CD14-positive monocyte (primary cell): ENCODE measurements around the gene ELAVL1. TPM values are rescaled to one million over a fixed set of nuclear protein-coding genes. Genes with fewer than 3 reads are reported as not detected.
A peak's percentile ranks its signal among the peaks of the same experiment; 100 is the strongest.

Experiments
- DNase-seq, 3 donors: peaks; one replicate each; pipeline ENCODE4 v3.0.0-alpha.2; 2011 to 2022
- H2AFZ ChIP-seq: 2 replicates; pipeline ENCODE4 v1.6.0; 2012; ENCODE audit warnings: mild to moderate bottlenecking, low read depth, low read length, inconsistent platforms; ENCODE audit not compliant: insufficient read depth, poor library complexity, severe bottlenecking
- H3K27ac ChIP-seq, 2 donors: 1 replicate in 1 of 2; 2 replicates in 1 of 2; pipeline ENCODE4 v1.5.1; 2012 to 2013; ENCODE audit warnings: low read length in 2 of 2, control low read depth in 1 of 2, inconsistent platforms in 1 of 2, low read depth in 1 of 2, mild to moderate bottlenecking in 1 of 2
- H3K27me3 ChIP-seq, 2 donors: one replicate each; pipeline versions ENCODE4 v1.6.0 to v1.6.1; 2011 to 2013; ENCODE audit warnings: low read length in 2 of 2; ENCODE audit not compliant: control insufficient read depth in 2 of 2, insufficient read depth in 2 of 2
- H3K36me3 ChIP-seq, 2 donors: replicated peaks in 1 of 2; 1 replicate in 1 of 2; 2 replicates in 1 of 2; pipeline versions ENCODE4 v1.5.1 to v1.6.1; 2012 to 2013; ENCODE audit warnings: low read length in 2 of 2, control low read depth in 1 of 2, inconsistent platforms in 1 of 2, mild to moderate bottlenecking in 1 of 2; ENCODE audit not compliant: insufficient read depth in 2 of 2, control insufficient read depth in 1 of 2
- H3K4me1 ChIP-seq, 2 donors: 1 replicate in 1 of 2; 2 replicates in 1 of 2; pipeline versions ENCODE4 v1.5.1 to v1.6.1; 2012 to 2013; ENCODE audit warnings: low read length in 2 of 2, control low read depth in 1 of 2, inconsistent platforms in 1 of 2, mild to moderate bottlenecking in 1 of 2, moderate library complexity in 1 of 2; ENCODE audit not compliant: insufficient read depth in 2 of 2, control insufficient read depth in 1 of 2
- H3K4me2 ChIP-seq: replicated peaks from 2 replicates; pipeline ENCODE3; 2012; ENCODE audit warnings: low read length, moderate library complexity, mild to moderate bottlenecking; ENCODE audit not compliant: poor library complexity, severe bottlenecking; ENCODE audit errors: extremely low read depth
- H3K4me3 ChIP-seq, 3 experiments: fragments of 200-600 bp in 1 of 3; sonication (generic) in 1 of 3; replicated peaks in 1 of 3; 1 replicate in 2 of 3; 2 replicates in 1 of 3; pipeline ENCODE4 v1.5.1; 2011 to 2013; ENCODE audit warnings: low read length in 3 of 3, mild to moderate bottlenecking in 3 of 3, control low read depth in 2 of 3, low read depth in 2 of 3, inconsistent platforms in 1 of 3, moderate library complexity in 1 of 3
- H3K79me2 ChIP-seq: 2 replicates; pipeline ENCODE4 v1.6.0; 2012; ENCODE audit warnings: mild to moderate bottlenecking, control low read depth, inconsistent platforms, low read length, moderate library complexity; ENCODE audit not compliant: insufficient read depth
- H3K9ac ChIP-seq: 2 replicates; pipeline ENCODE4 v1.6.0; 2017; ENCODE audit warnings: low read length, mild to moderate bottlenecking; ENCODE audit not compliant: insufficient read depth, poor library complexity, severe bottlenecking
- H3K9me3 ChIP-seq, 2 donors: replicated peaks in 1 of 2; 1 replicate in 1 of 2; 2 replicates in 1 of 2; pipeline versions ENCODE4 v1.5.1 to v1.6.1; 2012 to 2013; ENCODE audit warnings: low read length in 2 of 2, control low read depth in 1 of 2; ENCODE audit not compliant: control insufficient read depth in 1 of 2, insufficient read depth in 1 of 2
- H4K20me1 ChIP-seq: 2 replicates; pipeline ENCODE4 v1.6.0; 2012; ENCODE audit warnings: mild to moderate bottlenecking, low read length, control low read depth, moderate library complexity; ENCODE audit not compliant: insufficient read depth
- H3K27ac Mint-ChIP-seq, 7 donors: one replicate each; pipeline ENCODE4 v1.8.0; 2020; ENCODE audit warnings: mild to moderate bottlenecking in 7 of 7, mixed read lengths in 7 of 7, moderate library complexity in 6 of 7, inconsistent platforms in 2 of 7
- H3K27me3 Mint-ChIP-seq, 3 donors: one replicate each; pipeline ENCODE4 v1.8.0; 2021 to 2022; ENCODE audit warnings: low read depth in 3 of 3, mild to moderate bottlenecking in 3 of 3, mixed read lengths in 3 of 3, moderate library complexity in 3 of 3, inconsistent platforms in 1 of 3
- H3K36me3 Mint-ChIP-seq, 2 donors: one replicate each; pipeline ENCODE4 v1.8.0; 2020; ENCODE audit warnings: mixed read lengths in 2 of 2, inconsistent platforms in 1 of 2, mild to moderate bottlenecking in 1 of 2
- H3K4me1 Mint-ChIP-seq: one replicate; pipeline ENCODE4 v1.8.0; 2020; ENCODE audit warnings: mild to moderate bottlenecking, mixed read lengths
- H3K4me3 Mint-ChIP-seq, 2 donors: one replicate each; pipeline ENCODE4 v1.8.0; 2020; ENCODE audit warnings: mild to moderate bottlenecking in 2 of 2, mixed read lengths in 2 of 2, moderate library complexity in 1 of 2
- H3K9me3 Mint-ChIP-seq, 7 donors: one replicate each; pipeline ENCODE4 v1.8.0; 2020 to 2022; ENCODE audit warnings: mixed read lengths in 7 of 7, mild to moderate bottlenecking in 6 of 7, moderate library complexity in 6 of 7, inconsistent platforms in 2 of 7
- CTCF ChIP-seq: fragments of 200-600 bp; IDR thresholded peaks from one replicate; pipeline ENCODE4 v1.8.0; 2022; ENCODE audit warnings: antibody characterized with exemption, mild to moderate bottlenecking
- WGBS: methylation state at CpG from one replicate; pipeline ENCODE4 v1.1.5; 2013; ENCODE audit warnings: missing lambda C conversion rate; ENCODE audit not compliant: insufficient coverage; 5-methylcytosine and 5-hydroxymethylcytosine counted together
- intact Hi-C, 2 donors: fragments of 100-400 bp; cut with micrococcal nuclease; formaldehyde crosslinking; loops; one replicate each; pipeline versions ENCODE4 v1.15.0 to v1.15.1; 2023
- polyA plus RNA-seq, 3 donors: library from polyadenylated mRNA; depleted of rRNA in 1 of 3; unstranded in 2 of 3; stranded (reverse) in 1 of 3; fragments of 300-500 nt in 2 of 3; fragments of >200 nt in 1 of 3; fragmentation: Illumina TruSeq in 2 of 3; gene quantifications; 1 replicate in 2 of 3; 2 replicates in 1 of 3; pipeline ENCODE4 v1.2.3, GENCODE V29; 2012 to 2021

The ELAVL1 gene
- polyA plus RNA-seq, 3 donors, result 25.1 to 31.1 (median 30.7) TPM

DNA sequence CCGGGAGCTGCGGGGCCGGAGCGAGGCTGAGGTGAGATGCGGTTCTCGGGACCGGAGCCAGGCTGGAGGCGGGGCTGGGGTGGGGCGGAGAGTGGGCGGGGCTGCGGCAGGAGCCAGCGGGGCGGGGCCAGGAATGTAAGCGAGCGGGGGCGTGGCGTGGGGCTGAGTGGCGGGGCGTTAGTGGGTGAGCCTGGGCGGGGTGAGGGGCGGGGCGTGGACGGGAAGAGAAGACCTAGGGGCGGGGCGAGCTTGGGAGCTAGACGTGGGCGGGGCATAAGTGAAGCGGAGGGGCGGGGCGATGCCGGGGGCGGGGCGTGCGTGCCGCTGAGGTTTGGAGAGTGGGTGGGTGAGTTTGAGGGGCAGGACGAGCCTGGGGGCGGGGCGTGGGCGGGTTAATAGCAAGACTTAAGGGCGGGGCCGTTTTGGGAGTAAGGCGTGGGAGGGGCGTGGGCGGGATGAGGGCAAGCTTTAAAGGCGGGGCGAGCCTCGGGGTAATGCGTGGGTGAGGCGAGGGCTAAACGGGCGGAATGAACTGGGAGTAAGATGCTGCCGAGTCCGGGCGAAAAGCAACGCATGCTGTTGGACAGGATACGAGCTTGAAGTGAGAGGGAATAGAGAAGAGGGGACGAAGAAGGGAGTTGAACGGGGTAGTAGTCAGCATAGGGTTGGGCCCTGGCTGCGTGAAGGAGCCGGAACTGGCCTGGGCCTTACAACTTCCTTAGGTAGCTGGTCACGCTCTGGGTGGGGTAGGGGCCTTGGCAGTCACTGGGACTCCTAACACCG is 84.7 kb downstream of the ELAVL1 start:
- H3K9ac ChIP-seq, result peak overlapping the region; percentile 69

More for the DNA sequence above, 84.7 kb downstream of the ELAVL1 start:
- DNase-seq, result peak; percentile 95 to 98 (median 98)
- H3K9me3 Mint-ChIP-seq, result peaks cover 0 to 22% (median 12%) of the 10 kb centered on the region in 7 donors
- H3K79me2 ChIP-seq, result no peaks in the 10 kb centered on the region
- H4K20me1 ChIP-seq, result peaks cover 4% of the 10 kb centered on the region
- peaks cover 0 to 10% of the 10 kb centered on the region in 2 donors for H3K9me3 ChIP-seq
- peak overlapping the region; percentile 98 for H3K4me2 ChIP-seq
- TF ChIP-seq CTCF, result no peak
- peaks cover 48% of the 10 kb centered on the region for H3K4me1 Mint-ChIP-seq
- under 1% methylated on average over 42 of the region's 62 CpGs for WGBS
- H3K27me3 ChIP-seq, result peaks cover 19 to 33% of the 10 kb centered on the region in 2 donors
- H2AFZ ChIP-seq, result peak overlapping the region; percentile 88
- intact Hi-C loops, result loop anchor here (1.0 to 10.0 kb wide), 5 partner anchors 17 to 1894 kb away; partner anchors contain the start of genes FBXL12 (in 1 of the 2), MAP2K7 (in 1 of the 2), PRR36 (in 1 of the 2) and TIMM44 (in 1 of the 2)
- peak overlapping the region; percentile 91 to 99 for H3K4me3 Mint-ChIP-seq
- H3K27ac Mint-ChIP-seq, result peak overlapping the region; percentile 90 to 99 (median 97)
- H3K36me3 ChIP-seq, result peaks cover 12 to 15% of the 10 kb centered on the region in 2 donors
- H3K27me3 Mint-ChIP-seq, result peaks cover 41 to 58% (median 49%) of the 10 kb centered on the region in 3 donors
- H3K4me1 ChIP-seq, result peaks cover 39 to 69% of the 10 kb centered on the region in 2 donors
- H3K36me3 Mint-ChIP-seq, result peaks cover 15 to 17% of the 10 kb centered on the region in 2 donors
- peak overlapping the region; percentile 83 to 88 for H3K27ac ChIP-seq
- H3K4me3 ChIP-seq, result peak overlapping the region; percentile 63 to 87 (median 69)
